ENCODE measurements around the gene CDPF1.

- TF ChIP-seq EZH2 (IDR thresholded peaks at IDR 0.05): no peak
- TF ChIP-seq FOXP2 (optimal IDR thresholded peaks at IDR 0.05; ENCODE audit: control extremely low read depth, extremely low read length, insufficient read depth): no peak
Observed at GRCh38 chr22:46275455-46276122, 25.5 kb upstream of the CDPF1 start.
